ENCODE measurements around the gene SLC9A5.

SLC9A5 gene

DNA sequence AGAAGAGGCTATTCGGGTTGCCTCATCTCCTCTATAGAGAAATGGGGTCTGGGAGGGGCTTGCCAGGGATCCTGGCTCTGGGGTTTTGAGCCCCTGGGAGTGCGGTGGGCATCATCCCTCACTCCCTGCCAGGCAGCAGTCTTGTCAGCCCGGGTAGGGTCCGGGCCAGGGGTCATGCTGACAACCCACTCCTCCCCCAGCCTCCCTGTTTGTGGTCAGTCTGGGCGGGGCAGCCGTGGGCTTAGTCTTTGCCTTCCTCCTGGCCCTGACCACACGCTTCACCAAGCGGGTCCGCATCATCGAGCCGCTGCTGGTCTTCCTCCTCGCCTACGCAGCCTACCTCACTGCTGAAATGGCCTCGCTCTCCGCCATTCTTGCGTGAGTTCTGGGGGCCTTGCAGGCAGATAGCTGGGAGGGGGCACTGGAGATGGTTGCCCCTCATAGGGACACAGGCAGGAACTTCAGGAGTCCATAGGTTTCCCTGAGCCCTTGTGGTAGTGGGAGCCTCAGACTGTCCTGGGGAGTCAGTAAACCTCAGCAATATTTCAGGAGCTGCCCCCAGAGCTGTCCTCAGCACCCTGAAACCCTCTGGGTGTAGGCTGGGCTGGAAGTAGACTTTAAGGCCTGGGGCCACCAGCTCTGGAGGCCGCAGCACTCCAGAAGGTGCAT lies 6.9 kb downstream of the SLC9A5 start:
- ChIA-PET CTCF (interaction anchor here (0.8 kb wide), 1 partner anchor 12 kb away, joined by 3 read pairs; no protein-coding TSS in a partner anchor), POLR2A (no interaction called here)
- TF ChIP-seq CTCF (IDR thresholded peaks at IDR 0.05; ENCODE audit: insufficient read depth, low read length, missing control alignments): no peak
- no peak for DNase-seq (ENCODE audit: low read depth, low spot score)
- H3K4me3 ChIP-seq (ENCODE audit: low read depth, low read length): no peak overlapping the region

DNA sequence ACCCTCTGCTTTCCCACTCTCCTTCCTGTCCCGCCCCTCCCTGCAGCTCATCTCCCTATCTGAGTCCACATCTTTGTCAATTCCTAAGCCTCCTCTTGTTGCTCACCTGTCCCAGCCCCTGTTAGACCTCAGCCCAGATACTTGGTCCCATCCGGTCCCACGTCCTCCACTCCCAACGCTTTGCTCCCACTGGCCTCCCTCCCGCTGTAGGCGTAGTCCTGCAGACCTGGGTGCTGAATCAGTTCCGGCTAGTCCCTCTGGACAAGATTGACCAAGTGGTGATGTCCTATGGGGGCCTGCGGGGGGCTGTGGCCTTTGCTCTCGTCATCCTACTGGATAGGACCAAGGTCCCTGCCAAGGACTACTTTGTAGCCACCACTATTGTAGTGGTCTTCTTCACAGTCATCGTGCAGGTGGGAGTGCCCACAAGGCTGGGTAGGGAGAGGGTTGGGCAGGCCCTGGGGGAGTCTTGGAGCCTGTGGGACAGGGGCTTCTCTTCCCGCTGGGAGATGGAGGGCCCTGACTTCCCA lies 8.0 kb downstream of the SLC9A5 start:
- TF ChIP-seq CTCF (IDR thresholded peaks at IDR 0.05; ENCODE audit: insufficient read depth, low read length, missing control alignments): no peak
- no peak for DNase-seq (ENCODE audit: low read depth, low spot score)
- ChIA-PET CTCF (interaction anchor here (0.8 to 5.4 kb wide), 5 partner anchors 10 to 226 kb away, joined by 3 to 66 read pairs (median 4); no protein-coding TSS in a partner anchor), POLR2A (no interaction called here)
- H3K4me3 ChIP-seq (ENCODE audit: low read depth, low read length): no peak overlapping the region

DNA sequence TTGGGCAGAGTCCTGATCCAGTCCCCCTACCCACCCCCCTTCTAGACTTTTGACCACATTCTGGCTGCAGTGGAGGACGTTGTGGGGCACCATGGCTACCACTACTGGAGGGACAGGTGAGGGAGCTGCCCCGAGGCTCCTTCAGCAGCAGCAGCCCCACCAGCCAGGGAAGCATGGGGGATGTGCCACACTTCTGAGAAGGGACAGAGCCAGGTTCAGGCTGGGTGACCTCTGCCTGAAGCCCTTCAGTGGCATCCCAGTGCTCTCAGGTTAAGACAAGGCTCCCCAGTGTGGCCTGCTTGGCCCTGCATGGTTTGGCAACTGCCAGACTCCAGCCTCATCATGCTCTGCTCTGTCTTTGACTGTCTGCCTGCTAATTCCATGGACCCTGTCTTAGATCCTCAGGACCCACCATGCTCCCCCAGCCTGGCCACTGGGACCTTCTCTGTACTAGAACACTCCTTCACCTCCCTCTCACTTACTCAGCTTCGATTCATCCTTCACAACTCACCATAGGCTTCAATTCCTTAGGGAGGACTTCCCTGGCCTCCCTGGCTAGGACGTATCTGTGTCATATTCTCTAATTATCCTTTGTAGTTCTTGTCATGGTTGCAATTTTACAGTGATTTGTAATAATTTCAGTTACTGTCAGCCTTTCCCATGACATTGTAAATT lies 8.8 kb downstream of the SLC9A5 start:
- ChIA-PET POLR2A (interaction anchor here (1.0 kb wide), 1 partner anchor 19 kb away, joined by 4 read pairs; no protein-coding TSS in a partner anchor), CTCF (interaction anchor here (0.7 to 5.4 kb wide), 9 partner anchors 8 to 225 kb away, joined by 3 to 66 read pairs (median 4); partner anchors contain the start of genes FHOD1, SLC9A5 and ZDHHC1)
- H3K4me3 ChIP-seq (ENCODE audit: low read depth, low read length): no peak overlapping the region
- DNase-seq (ENCODE audit: low read depth, low spot score): no peak
- no peak for TF ChIP-seq CTCF (IDR thresholded peaks at IDR 0.05; ENCODE audit: insufficient read depth, low read length, missing control alignments)

DNA sequence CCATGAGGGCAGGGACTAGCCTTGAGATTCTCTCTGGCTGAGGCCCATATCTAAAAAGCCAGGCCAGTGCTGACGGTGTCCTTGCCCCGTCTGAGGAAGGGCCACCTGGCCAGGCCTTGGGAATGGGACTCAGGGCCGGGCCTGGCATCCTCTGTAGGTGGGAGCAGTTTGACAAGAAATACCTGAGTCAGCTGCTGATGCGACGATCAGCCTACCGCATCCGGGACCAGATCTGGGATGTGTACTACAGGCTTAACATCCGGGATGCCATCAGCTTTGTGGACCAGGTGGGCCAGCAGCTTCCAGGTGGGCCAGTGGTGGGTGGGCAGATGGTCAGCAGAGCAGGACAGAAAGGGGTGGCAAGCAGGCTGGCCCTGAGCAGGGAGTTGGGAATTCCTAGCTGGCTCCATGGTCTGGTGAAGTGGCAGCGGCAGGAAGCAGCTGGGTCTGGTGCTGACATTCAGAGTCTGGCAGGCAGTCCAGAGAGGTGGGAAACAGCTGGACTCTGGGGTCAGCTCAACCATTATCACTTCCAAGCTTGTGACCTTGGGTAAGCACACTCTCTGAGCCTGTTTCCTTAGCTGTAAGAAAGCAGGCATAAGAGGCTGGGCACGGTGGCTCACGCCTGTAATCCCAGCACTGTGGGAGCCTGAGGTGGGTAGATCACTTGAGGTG lies 9.5 kb downstream of the SLC9A5 start:
- POLR2A ChIA-PET: interaction anchor here (1.0 to 1.3 kb wide), 3 partner anchors 11 to 27 kb away, joined by 3 to 4 read pairs (median 3); partner anchors contain the start of gene FHOD1
- DNase-seq (ENCODE audit: low read depth, low spot score): no peak
- H3K4me3 ChIP-seq (ENCODE audit: low read depth, low read length): no peak overlapping the region
- no peak for TF ChIP-seq CTCF (IDR thresholded peaks at IDR 0.05; ENCODE audit: insufficient read depth, low read length, missing control alignments)
- CTCF ChIA-PET: interaction anchor here (0.6 to 5.4 kb wide), 11 partner anchors 8 to 223 kb away, joined by 3 to 66 read pairs (median 4); partner anchors contain the start of genes FHOD1, SLC9A5 and ZDHHC1

GRCh38 chr16:67259705-67260104 lies 10.9 kb downstream of the SLC9A5 start:
- no peak for DNase-seq (ENCODE audit: low read depth, low spot score)
- H3K4me3 ChIP-seq (ENCODE audit: low read depth, low read length): no peak overlapping the region
- POLR2A ChIA-PET: interaction anchor here (1.1 to 1.3 kb wide), 2 partner anchors 12 to 18 kb away, joined by 3 to 4 read pairs; partner anchors contain the start of gene FHOD1
- CTCF ChIA-PET: interaction anchor here (0.9 to 5.5 kb wide), 24 partner anchors 10 to 255 kb away, joined by 3 to 66 read pairs (median 7); partner anchors contain the start of genes FHOD1, HSD11B2, SLC9A5 and TMEM208
- TF ChIP-seq CTCF (IDR thresholded peaks at IDR 0.05; ENCODE audit: insufficient read depth, low read length, missing control alignments): no peak

All from AG04449 (cell line).